Mammary epithelial cell (primary cell): ENCODE measurements around the gene NOP9.

Experiments
- EZH2 ChIP-seq: IDR thresholded peaks from 2 replicates; pipeline ENCODE4 v1.6.1; 2012; ENCODE audit warnings: low read length, inconsistent platforms, borderline replicate concordance
- TF ChIP-seq, protein P1 (sequence below), 2 donors: IDR thresholded peaks in 1 of 2; conservative IDR thresholded peaks in 1 of 2; 2 replicates each; pipeline ENCODE4 v1.5.1; 2011 to 2012; ENCODE audit warnings: inconsistent platforms in 2 of 2, low read length in 2 of 2, mild to moderate bottlenecking in 2 of 2, control low read depth in 1 of 2, low read depth in 1 of 2; ENCODE audit not compliant: insufficient read depth in 1 of 2; ENCODE audit errors: extremely low read depth in 1 of 2

DNA sequence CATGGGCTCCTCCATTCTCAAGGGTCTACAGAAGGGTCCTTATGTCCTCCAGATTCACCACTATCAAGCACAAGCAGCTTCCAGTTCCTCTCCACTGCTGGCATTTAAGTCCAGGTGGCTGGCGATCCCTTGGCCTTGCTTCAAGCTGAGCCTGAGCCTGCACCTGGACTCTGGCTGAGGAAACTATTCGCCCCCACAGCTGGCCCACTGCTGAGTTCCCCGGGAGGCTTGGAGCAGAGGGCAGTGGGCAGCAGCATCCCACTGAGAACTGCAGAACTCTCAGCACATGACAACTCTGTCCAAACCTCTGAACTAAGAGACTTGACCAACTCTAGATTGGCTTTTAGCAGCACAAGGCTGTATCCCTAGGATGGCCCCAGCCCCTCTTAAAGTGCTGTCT is 16.9 kb upstream of the NOP9 start:
- TF ChIP-seq, protein P1, sequence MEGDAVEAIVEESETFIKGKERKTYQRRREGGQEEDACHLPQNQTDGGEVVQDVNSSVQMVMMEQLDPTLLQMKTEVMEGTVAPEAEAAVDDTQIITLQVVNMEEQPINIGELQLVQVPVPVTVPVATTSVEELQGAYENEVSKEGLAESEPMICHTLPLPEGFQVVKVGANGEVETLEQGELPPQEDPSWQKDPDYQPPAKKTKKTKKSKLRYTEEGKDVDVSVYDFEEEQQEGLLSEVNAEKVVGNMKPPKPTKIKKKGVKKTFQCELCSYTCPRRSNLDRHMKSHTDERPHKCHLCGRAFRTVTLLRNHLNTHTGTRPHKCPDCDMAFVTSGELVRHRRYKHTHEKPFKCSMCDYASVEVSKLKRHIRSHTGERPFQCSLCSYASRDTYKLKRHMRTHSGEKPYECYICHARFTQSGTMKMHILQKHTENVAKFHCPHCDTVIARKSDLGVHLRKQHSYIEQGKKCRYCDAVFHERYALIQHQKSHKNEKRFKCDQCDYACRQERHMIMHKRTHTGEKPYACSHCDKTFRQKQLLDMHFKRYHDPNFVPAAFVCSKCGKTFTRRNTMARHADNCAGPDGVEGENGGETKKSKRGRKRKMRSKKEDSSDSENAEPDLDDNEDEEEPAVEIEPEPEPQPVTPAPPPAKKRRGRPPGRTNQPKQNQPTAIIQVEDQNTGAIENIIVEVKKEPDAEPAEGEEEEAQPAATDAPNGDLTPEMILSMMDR (conservative IDR thresholded peaks at IDR 0.05 in 1 of 2, IDR thresholded peaks at IDR 0.05 in 1 of 2; ENCODE audit: extremely low read depth in 1 of 2, insufficient read depth in 1 of 2, low read depth in 1 of 2, low read length in 2 of 2) = no peak
- TF ChIP-seq EZH2 = no peak
